IMR-90 (cell line): ENCODE results near the gene PLRG1. TPM values are rescaled to one million over a fixed set of nuclear protein-coding genes. Genes with fewer than 3 reads are reported as not detected.

Source experiments
- ATAC-seq: fragments of 200-7000 bp; cut with Tn5 transposase; 2 replicates; pipeline ENCODE4 v1.9.1; 2020; ENCODE audit warnings: low read depth, mild to moderate bottlenecking, moderate library complexity
- BruUV-seq: library from RNA; stranded (reverse); fragments of 400-500 nt; replicated peaks from 2 replicates; lab custom pipeline; 2021; lab: Mats Ljungman, UMichigan
- CTCF ChIA-PET: fragments of 300-600 bp; formaldehyde crosslinking; extraction: SDS; loops from one replicate; lab custom pipeline; 2021; ENCODE audit warnings: antibody characterized with exemption; lab: Yijun Ruan, JAX
- POLR2A ChIA-PET: fragments of 300-600 bp; sonication (Branson Sonifier 250); formaldehyde crosslinking; loops from one replicate; lab custom pipeline; 2022; ENCODE audit warnings: antibody characterized with exemption; ENCODE audit not compliant: unreplicated experiment; lab: Charles Lee
- DNase-seq: peaks from one replicate; pipeline ENCODE4 v3.0.0; 2013
- H2AFZ ChIP-seq: replicated peaks from 2 replicates; pipeline ENCODE3; 2013; ENCODE audit warnings: low read length, mild to moderate bottlenecking; ENCODE audit not compliant: poor library complexity
- H2AK5ac ChIP-seq: 2 replicates; pipeline ENCODE4 v1.6.1; 2013; ENCODE audit warnings: low read depth, low read length, inconsistent platforms
- H2AK9ac ChIP-seq: replicated peaks from 2 replicates; pipeline ENCODE3; 2013; ENCODE audit warnings: mild to moderate bottlenecking, low read depth, low read length, moderate library complexity; ENCODE audit not compliant: poor library complexity
- H2BK120ac ChIP-seq: 2 replicates; pipeline ENCODE4 v1.6.1; 2013; ENCODE audit warnings: low read depth, low read length, inconsistent platforms
- H2BK15ac ChIP-seq: 3 replicates; pipeline ENCODE4 v1.6.1; 2013; ENCODE audit warnings: low read depth, low read length, inconsistent platforms
- H2BK20ac ChIP-seq: 2 replicates; pipeline ENCODE4 v1.6.1; 2013; ENCODE audit warnings: low read depth, mild to moderate bottlenecking, inconsistent platforms, low read length, moderate library complexity
- H2BK5ac ChIP-seq: 2 replicates; pipeline ENCODE4 v1.6.1; 2013; ENCODE audit warnings: mild to moderate bottlenecking, low read depth, low read length, inconsistent platforms; ENCODE audit not compliant: poor library complexity, severe bottlenecking
- H3K14ac ChIP-seq: replicated peaks from 2 replicates; pipeline ENCODE4 v1.6.1; 2013; ENCODE audit warnings: low read depth, low read length, inconsistent platforms
- H3K18ac ChIP-seq: 2 replicates; pipeline ENCODE4 v1.6.1; 2013; ENCODE audit warnings: low read depth, low read length, control low read depth
- H3K23ac ChIP-seq: 2 replicates; pipeline ENCODE4 v1.6.1; 2013; ENCODE audit warnings: low read depth, low read length, inconsistent platforms
- H3K27ac ChIP-seq: 2 replicates; pipeline ENCODE4 v1.5.1; 2013; ENCODE audit warnings: mild to moderate bottlenecking, control low read depth, low read length; ENCODE audit not compliant: insufficient read depth
- H3K27me3 ChIP-seq: 2 replicates; pipeline ENCODE4 v1.6.1; 2013; ENCODE audit warnings: low read length; ENCODE audit not compliant: control insufficient read depth, insufficient read depth
- H3K36me3 ChIP-seq: 2 replicates; pipeline ENCODE4 v1.6.1; 2013; ENCODE audit warnings: low read length, mixed read lengths; ENCODE audit not compliant: control insufficient read depth, insufficient read depth
- H3K4ac ChIP-seq: 2 replicates; pipeline ENCODE4 v1.6.1; 2013; ENCODE audit warnings: low read depth, low read length, inconsistent platforms
- H3K4me1 ChIP-seq: 2 replicates; pipeline ENCODE4 v1.6.1; 2013; ENCODE audit warnings: low read length, mixed read lengths; ENCODE audit not compliant: control insufficient read depth, insufficient read depth
- H3K4me2 ChIP-seq: 2 replicates; pipeline ENCODE4 v1.6.1; 2013; ENCODE audit warnings: low read depth, mild to moderate bottlenecking, control low read depth, low read length, moderate library complexity
- H3K4me3 ChIP-seq: 2 replicates; pipeline ENCODE4 v1.5.1; 2013; ENCODE audit warnings: low read depth, mild to moderate bottlenecking, control low read depth, low read length, moderate library complexity; ENCODE audit not compliant: insufficient read depth
- H3K56ac ChIP-seq: 2 replicates; pipeline ENCODE4 v1.6.1; 2013; ENCODE audit warnings: low read length, inconsistent platforms; ENCODE audit not compliant: insufficient read depth; ENCODE audit errors: extremely low read depth
- H3K79me1 ChIP-seq, 2 experiments: 2 replicates each; pipeline ENCODE4 v1.6.1; 2013; ENCODE audit warnings: low read length in 2 of 2, inconsistent platforms in 1 of 2, low read depth in 1 of 2
- H3K9ac ChIP-seq: 2 replicates; pipeline ENCODE4 v1.6.1; 2013; ENCODE audit warnings: low read depth, low read length, control low read depth
- H3K9me1 ChIP-seq: 2 replicates; pipeline ENCODE4 v1.6.1; 2013; ENCODE audit warnings: low read length, inconsistent platforms; ENCODE audit not compliant: insufficient read depth
- H3K9me3 ChIP-seq: 2 replicates; pipeline ENCODE4 v1.6.1; 2013; ENCODE audit warnings: low read length; ENCODE audit not compliant: control insufficient read depth, insufficient read depth
- H4K20me1 ChIP-seq: 2 replicates; pipeline ENCODE4 v1.6.1; 2013; ENCODE audit warnings: low read length, inconsistent platforms; ENCODE audit not compliant: insufficient read depth
- H4K5ac ChIP-seq: 2 replicates; pipeline ENCODE4 v1.6.1; 2013; ENCODE audit warnings: mild to moderate bottlenecking, low read depth, low read length, control low read depth
- H4K8ac ChIP-seq, 2 experiments: 2 replicates each; pipeline ENCODE4 v1.6.1; 2013; ENCODE audit warnings: low read depth in 2 of 2, low read length in 2 of 2, control low read depth in 1 of 2, inconsistent platforms in 1 of 2
- H4K91ac ChIP-seq: 2 replicates; pipeline ENCODE4 v1.6.1; 2013; ENCODE audit warnings: low read depth, low read length, inconsistent platforms; ENCODE audit not compliant: insufficient read depth
- CEBPB ChIP-seq: IDR thresholded peaks from 2 replicates; pipeline ENCODE4 v1.6.1; 2012; ENCODE audit warnings: low read depth, low read length, improper control_type of control experiment
- CHD1 ChIP-seq: IDR thresholded peaks from 2 replicates; pipeline ENCODE4 v1.6.1; 2012; ENCODE audit warnings: low read depth, low read length, improper control_type of control experiment
- CTCF ChIP-seq: conservative IDR thresholded peaks from 2 replicates; pipeline ENCODE4 v1.5.1; 2012; ENCODE audit warnings: mild to moderate bottlenecking, low read depth, low read length, improper control_type of control experiment
- MAFK ChIP-seq: IDR thresholded peaks from 2 replicates; pipeline ENCODE4 v1.6.1; 2012; ENCODE audit warnings: low read depth, low read length, improper control_type of control experiment
- MAZ ChIP-seq: IDR thresholded peaks from 2 replicates; pipeline ENCODE4 v1.6.1; 2012; ENCODE audit warnings: low read depth, mild to moderate bottlenecking, low read length, improper control_type of control experiment, moderate library complexity, borderline replicate concordance
- MXI1 ChIP-seq: IDR thresholded peaks from 2 replicates; pipeline ENCODE4 v1.6.1; 2012; ENCODE audit warnings: low read depth, mild to moderate bottlenecking, low read length, moderate library complexity, borderline replicate concordance
- POLR2A ChIP-seq: IDR thresholded peaks from 2 replicates; pipeline ENCODE4 v1.6.1; 2012; ENCODE audit warnings: mild to moderate bottlenecking, low read depth, low read length
- RAD21 ChIP-seq: IDR thresholded peaks from 2 replicates; pipeline ENCODE4 v1.6.1; 2012; ENCODE audit warnings: low read length, improper control_type of control experiment
- RFX5 ChIP-seq: IDR thresholded peaks from 2 replicates; pipeline ENCODE4 v1.8.0; 2012; ENCODE audit warnings: low read depth, mild to moderate bottlenecking, low read length, moderate library complexity
- SMC3 ChIP-seq: fragments of 150-350 bp; IDR thresholded peaks from 2 replicates; pipeline ENCODE4 v1.6.1; 2016; ENCODE audit warnings: low read depth, mild to moderate bottlenecking, antibody characterized with exemption, low read length, moderate library complexity
- WGBS, 2 experiments: methylation state at CpG; one replicate each; pipeline versions ENCODE4 v1.1.5 to v1.1.7; 2013; ENCODE audit warnings: missing lambda C conversion rate in 2 of 2; ENCODE audit not compliant: insufficient read length in 1 of 2; ENCODE audit errors: extremely low coverage in 2 of 2; 5-methylcytosine and 5-hydroxymethylcytosine counted together
- dilution Hi-C: fragments of 300-500 bp; cut with HindIII; formaldehyde crosslinking; loops from one replicate; pipeline ENCODE4 v1.14.3; 2018; ENCODE audit warnings: low sequenced_read_pairs; ENCODE audit not compliant: unreplicated experiment
- in situ Hi-C: fragments of 300-500 bp; cut with MboI; formaldehyde crosslinking; loops from 3 replicates; pipeline ENCODE4 v1.14.3; 2019; ENCODE audit warnings: low sequenced_read_pairs, inconsistent platforms, mixed read lengths
- intact Hi-C: fragments of 100-400 bp; cut with micrococcal nuclease; formaldehyde crosslinking; loops from 2 replicates; pipeline ENCODE4 v1.10.0; 2022
- polyA plus RNA-seq, 3 experiments: library from polyadenylated mRNA; depleted of rRNA; stranded (reverse); fragments of >200 nt; gene quantifications; 2 replicates each; pipeline ENCODE4 v1.2.3, GENCODE V29; 2012; ENCODE audit warnings: low replicate concordance in 1 of 3
- total RNA-seq: library from RNA; depleted of rRNA; stranded (reverse); fragments of >200 nt; gene quantifications from 2 replicates; pipeline ENCODE4 v1.2.3, GENCODE V29; 2012
- TF ChIP-seq, protein P1 (sequence below): fragments of 150-350 bp; IDR thresholded peaks from 2 replicates; pipeline ENCODE4 v1.6.1; 2016; ENCODE audit warnings: low read depth, mild to moderate bottlenecking, low read length, moderate library complexity, borderline replicate concordance

The PLRG1 gene
- total and polyA plus RNA-seq, 2 of the 4 experiments (the other 2 are of a cell fraction) = 76.1 to 200 TPM

- Histone ChIP-seq H3K9me3 (no peaks in the 10 kb centered on the region), H2AFZ (no peak overlapping the region), H3K79me1 (no peaks in the 10 kb centered on the region), H2BK120ac (no peak overlapping the region), H4K5ac (no peak overlapping the region), H3K9me1 (no peaks in the 10 kb centered on the region), H2BK5ac (no peak overlapping the region), H3K9ac (no peak overlapping the region), H3K27me3 (no peaks in the 10 kb centered on the region; the same call in 1 of the 2 replicates), H4K91ac (no peak overlapping the region), H2AK9ac (no peak overlapping the region), H3K36me3 (no peaks in the 10 kb centered on the region), H2BK20ac (no peak overlapping the region), H4K8ac (no peak overlapping the region), H3K27ac (no peak overlapping the region), H4K20me1 (no peaks in the 10 kb centered on the region), H2AK5ac (no peak overlapping the region), H3K4me1 (no peaks in the 10 kb centered on the region), H3K56ac (no peak overlapping the region), H3K4me3 (no peak overlapping the region), H3K23ac (no peak overlapping the region), H2BK15ac (no peak overlapping the region), H3K4me2 (no peak overlapping the region), H3K4ac (no peak overlapping the region), H3K14ac (no peak overlapping the region), H3K18ac (no peak overlapping the region)
- DNase-seq (no peak), ATAC-seq (no peak)
- WGBS, 2 experiments = 80% methylated on average over 1 of the region's 2 CpGs; no CpG with 5 or more reads in 1 of the 2 experiments
- TF ChIP-seq MAFK = no peak
- no peak for TF ChIP-seq POLR2A
- no peak for TF ChIP-seq RAD21
- no peak for TF ChIP-seq MAZ
- TF ChIP-seq CHD1 = no peak
- TF ChIP-seq MXI1 = no peak
- TF ChIP-seq CTCF = no peak
- TF ChIP-seq SMC3 = no peak
- TF ChIP-seq CEBPB = no peak
- TF ChIP-seq, protein P1, sequence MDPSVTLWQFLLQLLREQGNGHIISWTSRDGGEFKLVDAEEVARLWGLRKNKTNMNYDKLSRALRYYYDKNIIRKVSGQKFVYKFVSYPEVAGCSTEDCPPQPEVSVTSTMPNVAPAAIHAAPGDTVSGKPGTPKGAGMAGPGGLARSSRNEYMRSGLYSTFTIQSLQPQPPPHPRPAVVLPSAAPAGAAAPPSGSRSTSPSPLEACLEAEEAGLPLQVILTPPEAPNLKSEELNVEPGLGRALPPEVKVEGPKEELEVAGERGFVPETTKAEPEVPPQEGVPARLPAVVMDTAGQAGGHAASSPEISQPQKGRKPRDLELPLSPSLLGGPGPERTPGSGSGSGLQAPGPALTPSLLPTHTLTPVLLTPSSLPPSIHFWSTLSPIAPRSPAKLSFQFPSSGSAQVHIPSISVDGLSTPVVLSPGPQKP = no peak
- no peak for TF ChIP-seq RFX5
- ChIA-PET POLR2A (no interaction called here), CTCF (no interaction called here)
- no TSS peak for BruUV-seq
- dilution Hi-C loops (no loop called here), intact Hi-C loops (no loop called here), in situ Hi-C loops (no loop called here)
Measured at GRCh38 chr4:154511548-154511947, 38.7 kb downstream of the PLRG1 start.
